Heart left ventricle (tissue), 16 donors: ENCODE results near the gene SRPK2. TPM values are rescaled to one million over a fixed set of nuclear protein-coding genes. Genes with fewer than 3 reads are reported as not detected.
"Not testable (repeated sequence)": the region's sequence is repeated elsewhere in the genome, so short reads cannot be mapped to it uniquely, and the experiment has no call there.

Experiments
- ATAC-seq, 4 donors: fragments of 200-7000 bp; cut with Tn5 transposase; one replicate each; pipeline ENCODE4 v1.9.1; 2020 to 2022; ENCODE audit warnings: moderate library complexity in 4 of 4, mild to moderate bottlenecking in 3 of 4, moderate number of reproducible peaks in 1 of 4
- DNase-seq, 5 donors: peaks; one replicate each; pipeline ENCODE4 v3.0.0-alpha.2; 2020
- H3K27ac ChIP-seq, 12 donors: fragments of 200-600 bp; sonication (generic) in 4 of 12; one replicate each; pipeline versions ENCODE4 v1.5.0 to v1.8.0; 2016 to 2022; ENCODE audit warnings: mild to moderate bottlenecking in 2 of 12
- H3K27me3 ChIP-seq, 9 donors: fragments of 200-600 bp; sonication (generic) in 2 of 9; one replicate each; pipeline versions ENCODE4 v1.5.1 to v1.8.0; 2016 to 2022; ENCODE audit warnings: mild to moderate bottlenecking in 3 of 9
- H3K36me3 ChIP-seq, 9 donors: fragments of 200-600 bp; sonication (generic) in 2 of 9; one replicate each; pipeline versions ENCODE4 v1.5.0 to v1.8.0; 2018 to 2022; ENCODE audit warnings: mild to moderate bottlenecking in 2 of 9
- H3K4me1 ChIP-seq, 12 donors: fragments of 200-600 bp; sonication (generic) in 4 of 12; one replicate each; pipeline versions ENCODE4 v1.5.0 to v1.8.0; 2016 to 2022; ENCODE audit warnings: mild to moderate bottlenecking in 3 of 12
- H3K4me3 ChIP-seq, 12 donors: fragments of 200-600 bp; sonication (generic) in 4 of 12; one replicate each; pipeline versions ENCODE4 v1.5.0 to v1.8.0; 2017 to 2022; ENCODE audit warnings: mild to moderate bottlenecking in 9 of 12, moderate library complexity in 4 of 12
- H3K9me3 ChIP-seq, 12 donors: fragments of 200-600 bp; sonication (generic) in 4 of 12; one replicate each; pipeline versions ENCODE4 v1.5.0 to v1.8.0; 2016 to 2022; ENCODE audit warnings: mild to moderate bottlenecking in 1 of 12
- POLR2A ChIP-seq, 2 donors: fragments of 450-650 bp; IDR thresholded peaks; one replicate each; pipeline ENCODE4 v1.6.1; 2017; ENCODE audit warnings: antibody characterized with exemption in 2 of 2, mild to moderate bottlenecking in 2 of 2, moderate library complexity in 2 of 2
- WGBS, 4 donors: extraction: QIAGEN DNeasy Blood & Tissue Kit in 2 of 4; methylation state at CpG; one replicate each; pipeline versions ENCODE4 v1.1.5 to v1.1.7; 2013 to 2018; 5-methylcytosine and 5-hydroxymethylcytosine counted together
- intact Hi-C, 10 donors: fragments of 100-400 bp; cut with DNase I; formaldehyde crosslinking; loops; one replicate each; pipeline versions ENCODE4 v1.11.1 to v1.14.2; 2022
- polyA plus RNA-seq, 2 donors: library from polyadenylated mRNA; stranded (reverse); fragments of 200-250 nt; gene quantifications; one replicate each; pipeline ENCODE4 v1.2.3, GENCODE V29; 2013
- total RNA-seq, 9 donors: library from RNA; depleted of rRNA in 2 of 9; stranded (reverse); fragments of >200 nt in 2 of 9; fragmentation: NEBNext Ultra II Directional in 3 of 9; extraction: Animal tissue kit (Norgen Biotek cat#: 25700) in 3 of 9; gene quantifications; one replicate each; pipeline versions ENCODE4 v1.1.0 to v1.2.4, GENCODE V29; 2016 to 2023
- TF ChIP-seq, protein P1 (sequence below), 12 donors: fragments of 200-600 bp; sonication (generic) in 4 of 12; IDR thresholded peaks; one replicate each; pipeline versions ENCODE4 v1.5.0 to v1.8.0; 2018 to 2022; ENCODE audit warnings: antibody characterized with exemption in 12 of 12, mild to moderate bottlenecking in 5 of 12
- donor health status: ischemic (EF 13 %, LVEDD 7.1; RV severe dilation, severe dysfunction).
- donor health status: healthy with polysubstance abuse.
- donor health status: DM: no; HTN: yes; CAD: no.
- donor health status: DM: no; HTN: no; CAD: no.
- donor health status: ischemic (EF 25% LVEDD 6.9; RV normal size, moderate dysfunction).
- donor health status: ischemic (EF 25% LVEDD 5.7; RV mildly dilated, moderate dysfunction).
- donor health status: healthy.
- donor health status: DM: yes; HTN: yes; CAD: no.
- donor health status: ischemic (EF 35%, LVEDD 5.7; RV mildly dilated, moderate dysfunction).
- donor health status: nonischemic (EF 11% LVEDD 7.7; RV severe dilation, severe dysfunction).
- donor health status: DM: yes; HTN: yes; CAD: no.
- donor health status: PGD.
- donor health status: ischemic (EF 29% LVEDD 5.4; RV normal size, mild dysfunction).
- donor health status: nonischemic (EF 23%, LVEDD 6.1; RV moderate dilation, normal function).

SRPK2 gene
- total and polyA plus RNA-seq, 11 donors, result 8.6 to 42.4 (median 33.5) TPM

GRCh38 chr7:105268056-105268455, 120.7 kb downstream of the SRPK2 start:
- DNase-seq (no peak), ATAC-seq (peak in 2 of 4 donors; percentile 56 to 64)
- Histone ChIP-seq H3K4me1 (peaks cover 0 to 41% (median 22%) of the 10 kb centered on the region in 12 donors), H3K27ac (peak overlapping the region in 10 of 12 donors; percentile 54 to 81 (median 77)), H3K4me3 (peak overlapping the region; percentile 4 to 61 (median 48)), H3K9me3 (no peaks in the 10 kb centered on the region), H3K27me3 (no peaks in the 10 kb centered on the region), H3K36me3 (no peaks in the 10 kb centered on the region)
- TF ChIP-seq, protein P1, sequence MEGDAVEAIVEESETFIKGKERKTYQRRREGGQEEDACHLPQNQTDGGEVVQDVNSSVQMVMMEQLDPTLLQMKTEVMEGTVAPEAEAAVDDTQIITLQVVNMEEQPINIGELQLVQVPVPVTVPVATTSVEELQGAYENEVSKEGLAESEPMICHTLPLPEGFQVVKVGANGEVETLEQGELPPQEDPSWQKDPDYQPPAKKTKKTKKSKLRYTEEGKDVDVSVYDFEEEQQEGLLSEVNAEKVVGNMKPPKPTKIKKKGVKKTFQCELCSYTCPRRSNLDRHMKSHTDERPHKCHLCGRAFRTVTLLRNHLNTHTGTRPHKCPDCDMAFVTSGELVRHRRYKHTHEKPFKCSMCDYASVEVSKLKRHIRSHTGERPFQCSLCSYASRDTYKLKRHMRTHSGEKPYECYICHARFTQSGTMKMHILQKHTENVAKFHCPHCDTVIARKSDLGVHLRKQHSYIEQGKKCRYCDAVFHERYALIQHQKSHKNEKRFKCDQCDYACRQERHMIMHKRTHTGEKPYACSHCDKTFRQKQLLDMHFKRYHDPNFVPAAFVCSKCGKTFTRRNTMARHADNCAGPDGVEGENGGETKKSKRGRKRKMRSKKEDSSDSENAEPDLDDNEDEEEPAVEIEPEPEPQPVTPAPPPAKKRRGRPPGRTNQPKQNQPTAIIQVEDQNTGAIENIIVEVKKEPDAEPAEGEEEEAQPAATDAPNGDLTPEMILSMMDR (IDR thresholded peaks at IDR 0.05), result no peak
- TF ChIP-seq POLR2A (IDR thresholded peaks at IDR 0.05), result no peak
- intact Hi-C loops, result loop anchor here in 5 of 10 donors (5.0 to 10.0 kb wide), 5 partner anchors 53 to 273 kb away; no protein-coding TSS in a partner anchor
- 25 to 46% (median 38%) methylated on average over 1 of the region's 1 CpG for WGBS, 4 donors

DNA sequence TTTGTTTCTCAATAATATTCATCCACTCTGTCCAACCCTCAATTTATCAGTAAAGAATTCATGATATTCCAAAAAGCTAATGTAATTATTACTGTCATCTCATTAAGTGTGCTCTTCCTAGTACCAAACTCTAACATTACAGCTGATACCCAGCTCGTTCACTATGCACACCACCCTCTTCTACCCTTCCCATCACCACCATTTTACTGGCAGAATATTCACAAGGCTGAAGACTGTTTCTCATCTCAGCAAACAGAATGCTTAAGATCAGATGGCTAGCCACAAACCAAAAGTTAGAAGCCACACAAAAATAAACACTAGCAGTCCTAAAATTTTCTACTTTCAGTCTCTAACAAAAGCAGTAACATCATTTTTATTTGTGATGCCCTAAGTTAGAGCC, 121.5 kb downstream of the SRPK2 start:
- peaks cover 0 to 41% (median 22%) of the 10 kb centered on the region in 12 donors for H3K4me1 ChIP-seq
- 30 to 36% (median 35%) methylated on average over 1 of the region's 1 CpG for WGBS, 4 donors
- intact Hi-C loops, result loop anchor here in 5 of 10 donors (5.0 to 10.0 kb wide), 5 partner anchors 52 to 272 kb away; no protein-coding TSS in a partner anchor
- H3K36me3 ChIP-seq, result no peaks in the 10 kb centered on the region
- ATAC-seq (no peak), DNase-seq (no peak)
- TF ChIP-seq, protein P1 (IDR thresholded peaks at IDR 0.05), result no peak
- no peak for TF ChIP-seq POLR2A (IDR thresholded peaks at IDR 0.05)
- H3K4me3 ChIP-seq, result peak overlapping the region in 6 of 12 donors; percentile 18 to 61 (median 54)
- no peaks in the 10 kb centered on the region for H3K27me3 ChIP-seq
- H3K27ac ChIP-seq, result peak overlapping the region in 3 of 12 donors; percentile 9 to 79 (median 76)
- H3K9me3 ChIP-seq, result no peaks in the 10 kb centered on the region

DNA sequence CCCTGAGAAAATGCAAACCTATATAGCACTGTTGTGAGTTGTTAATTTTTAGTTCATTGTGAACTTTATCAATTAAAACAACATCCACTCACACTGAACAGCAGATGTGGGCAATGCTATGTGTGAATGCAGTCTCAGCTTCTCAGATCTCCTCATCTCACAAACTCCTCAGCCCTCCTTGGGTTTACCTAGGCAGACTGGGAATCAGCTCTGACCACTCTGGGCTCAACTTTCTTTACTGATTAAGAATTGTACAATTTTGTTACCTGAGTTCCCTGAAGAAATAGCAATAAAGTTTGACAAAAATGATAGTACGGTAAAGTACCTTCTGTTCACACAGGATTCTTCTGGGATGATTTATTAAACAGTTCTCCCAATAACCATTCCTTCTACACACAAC, 124.0 kb downstream of the SRPK2 start:
- 90 to 99% (median 98%) methylated on average over 1 of the region's 1 CpG for WGBS, 4 donors
- Histone ChIP-seq H3K27ac (no peak overlapping the region), H3K4me3 (no peak overlapping the region), H3K9me3 (peaks cover 0 to 9% (median 0%) of the 10 kb centered on the region in 12 donors), H3K27me3 (no peaks in the 10 kb centered on the region), H3K36me3 (no peaks in the 10 kb centered on the region), H3K4me1 (peaks cover 0 to 42% (median 26%) of the 10 kb centered on the region in 12 donors)
- DNase-seq (no peak), ATAC-seq (no peak)
- TF ChIP-seq POLR2A (IDR thresholded peaks at IDR 0.05), result no peak
- TF ChIP-seq, protein P1 (IDR thresholded peaks at IDR 0.05), result no peak
- intact Hi-C loops, result loop anchor here in 5 of 10 donors (5.0 to 10.0 kb wide), 5 partner anchors 50 to 270 kb away; no protein-coding TSS in a partner anchor

GRCh38 chr7:105261689-105262088, 127.0 kb downstream of the SRPK2 start:
- DNase-seq (no peak), ATAC-seq (peak; percentile 34 to 72 (median 49))
- H3K27me3 ChIP-seq, result no peaks in the 10 kb centered on the region
- peaks cover 0 to 15% (median 0%) of the 10 kb centered on the region in 12 donors for H3K9me3 ChIP-seq
- no peaks in the 10 kb centered on the region for H3K36me3 ChIP-seq
- 48 to 68% (median 56%) methylated on average over 2 of the region's 2 CpGs for WGBS, 4 donors
- H3K4me3 ChIP-seq, result no peak overlapping the region
- TF ChIP-seq, protein P1 (IDR thresholded peaks at IDR 0.05), result no peak
- no peak for TF ChIP-seq POLR2A (IDR thresholded peaks at IDR 0.05)
- no peak overlapping the region for H3K27ac ChIP-seq
- intact Hi-C loops, result loop anchor here in 4 of 10 donors (5.0 to 10.0 kb wide), 5 partner anchors 47 to 267 kb away; no protein-coding TSS in a partner anchor
- H3K4me1 ChIP-seq, result peaks cover 0 to 31% (median 17%) of the 10 kb centered on the region in 12 donors

DNA sequence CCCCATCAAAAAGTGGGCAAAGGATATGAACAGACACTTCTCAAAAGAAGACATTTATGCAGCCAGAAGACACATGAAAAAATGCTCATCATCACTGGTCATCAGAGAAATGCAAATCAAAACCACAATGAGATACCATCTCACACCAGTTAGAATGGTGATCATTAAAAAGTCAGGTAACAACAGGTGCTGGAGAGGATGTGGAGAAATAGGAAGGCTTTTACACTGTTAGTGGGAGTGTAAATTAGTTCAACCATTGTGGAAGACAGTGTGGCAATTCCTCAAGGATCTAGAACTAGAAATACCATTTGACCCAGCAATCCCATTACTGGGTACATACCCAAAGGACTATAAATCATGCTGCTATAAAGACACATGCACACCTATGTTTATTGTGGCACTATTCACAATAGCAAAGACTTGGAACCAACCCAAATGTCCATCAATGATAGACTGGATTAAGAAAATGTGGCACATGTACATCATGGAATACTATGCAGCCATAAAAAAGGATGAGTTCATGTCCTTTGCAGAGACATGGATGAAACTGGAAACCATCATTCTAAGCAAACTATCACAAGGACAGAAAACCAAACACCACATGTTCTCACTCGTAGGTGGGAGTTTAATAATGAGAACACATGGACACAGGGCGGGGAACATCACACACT, 128.4 kb downstream of the SRPK2 start:
- not testable (repeated sequence) for H3K27me3 ChIP-seq, H3K36me3 ChIP-seq, H3K27ac ChIP-seq, ATAC-seq, H3K4me3 ChIP-seq, DNase-seq
- intact Hi-C loops, result loop anchor here in 4 of 10 donors (5.0 to 10.0 kb wide), 5 partner anchors 46 to 266 kb away; no protein-coding TSS in a partner anchor
- WGBS, 4 donors, result 97 to 100% (median 99%) methylated on average over 2 of the region's 2 CpGs
- Histone ChIP-seq H3K4me1 (peaks cover 0 to 23% (median 15%) of the 10 kb centered on the region in 12 donors), H3K9me3 (peaks cover 0 to 15% (median 0%) of the 10 kb centered on the region in 12 donors)

GRCh38 chr7:105258919-105259318, 129.8 kb downstream of the SRPK2 start:
- H3K4me3 ChIP-seq, ATAC-seq, H3K27ac ChIP-seq, DNase-seq, H3K36me3 ChIP-seq, H3K27me3 ChIP-seq, intact Hi-C loops: not testable (repeated sequence)
- peaks cover 0 to 23% (median 15%) of the 10 kb centered on the region in 12 donors for H3K4me1 ChIP-seq
- peaks cover 0 to 15% (median 0%) of the 10 kb centered on the region in 12 donors for H3K9me3 ChIP-seq
